ENCODE results near the gene HLA-DQA1. TPM values are rescaled to one million over a fixed set of nuclear protein-coding genes. Genes with fewer than 3 reads are reported as not detected.
"Not testable (repeated sequence)": the region's sequence is repeated elsewhere in the genome, so short reads cannot be mapped to it uniquely, and the experiment has no call there.

Gene HLA-DQA1
- total RNA-seq, 1 donor = not detected

DNA sequence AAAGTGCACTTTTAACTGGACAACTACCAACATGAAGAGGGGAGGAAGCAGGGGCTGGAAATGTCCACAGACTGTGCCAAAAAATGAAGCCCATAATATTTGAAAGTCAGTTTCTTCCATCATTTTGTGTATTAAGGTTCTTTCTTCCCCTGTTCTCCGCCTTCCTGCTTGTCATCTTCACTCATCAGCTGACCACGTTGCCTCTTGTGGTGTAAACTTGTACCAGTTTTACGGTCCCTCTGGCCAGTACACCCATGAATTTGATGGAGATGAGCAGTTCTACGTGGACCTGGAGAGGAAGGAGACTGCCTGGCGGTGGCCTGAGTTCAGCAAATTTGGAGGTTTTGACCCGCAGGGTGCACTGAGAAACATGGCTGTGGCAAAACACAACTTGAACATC lies 3.9 kb downstream of the HLA-DQA1 start:
- DNase-seq (ENCODE audit: low read depth) = no peak
- H3K4me3 ChIP-seq (ENCODE audit: low read depth, low read length) = no peak overlapping the region
- TF ChIP-seq, protein P1, sequence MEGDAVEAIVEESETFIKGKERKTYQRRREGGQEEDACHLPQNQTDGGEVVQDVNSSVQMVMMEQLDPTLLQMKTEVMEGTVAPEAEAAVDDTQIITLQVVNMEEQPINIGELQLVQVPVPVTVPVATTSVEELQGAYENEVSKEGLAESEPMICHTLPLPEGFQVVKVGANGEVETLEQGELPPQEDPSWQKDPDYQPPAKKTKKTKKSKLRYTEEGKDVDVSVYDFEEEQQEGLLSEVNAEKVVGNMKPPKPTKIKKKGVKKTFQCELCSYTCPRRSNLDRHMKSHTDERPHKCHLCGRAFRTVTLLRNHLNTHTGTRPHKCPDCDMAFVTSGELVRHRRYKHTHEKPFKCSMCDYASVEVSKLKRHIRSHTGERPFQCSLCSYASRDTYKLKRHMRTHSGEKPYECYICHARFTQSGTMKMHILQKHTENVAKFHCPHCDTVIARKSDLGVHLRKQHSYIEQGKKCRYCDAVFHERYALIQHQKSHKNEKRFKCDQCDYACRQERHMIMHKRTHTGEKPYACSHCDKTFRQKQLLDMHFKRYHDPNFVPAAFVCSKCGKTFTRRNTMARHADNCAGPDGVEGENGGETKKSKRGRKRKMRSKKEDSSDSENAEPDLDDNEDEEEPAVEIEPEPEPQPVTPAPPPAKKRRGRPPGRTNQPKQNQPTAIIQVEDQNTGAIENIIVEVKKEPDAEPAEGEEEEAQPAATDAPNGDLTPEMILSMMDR (IDR thresholded peaks at IDR 0.05; ENCODE audit: insufficient read depth, low read length) = no peak

DNA sequence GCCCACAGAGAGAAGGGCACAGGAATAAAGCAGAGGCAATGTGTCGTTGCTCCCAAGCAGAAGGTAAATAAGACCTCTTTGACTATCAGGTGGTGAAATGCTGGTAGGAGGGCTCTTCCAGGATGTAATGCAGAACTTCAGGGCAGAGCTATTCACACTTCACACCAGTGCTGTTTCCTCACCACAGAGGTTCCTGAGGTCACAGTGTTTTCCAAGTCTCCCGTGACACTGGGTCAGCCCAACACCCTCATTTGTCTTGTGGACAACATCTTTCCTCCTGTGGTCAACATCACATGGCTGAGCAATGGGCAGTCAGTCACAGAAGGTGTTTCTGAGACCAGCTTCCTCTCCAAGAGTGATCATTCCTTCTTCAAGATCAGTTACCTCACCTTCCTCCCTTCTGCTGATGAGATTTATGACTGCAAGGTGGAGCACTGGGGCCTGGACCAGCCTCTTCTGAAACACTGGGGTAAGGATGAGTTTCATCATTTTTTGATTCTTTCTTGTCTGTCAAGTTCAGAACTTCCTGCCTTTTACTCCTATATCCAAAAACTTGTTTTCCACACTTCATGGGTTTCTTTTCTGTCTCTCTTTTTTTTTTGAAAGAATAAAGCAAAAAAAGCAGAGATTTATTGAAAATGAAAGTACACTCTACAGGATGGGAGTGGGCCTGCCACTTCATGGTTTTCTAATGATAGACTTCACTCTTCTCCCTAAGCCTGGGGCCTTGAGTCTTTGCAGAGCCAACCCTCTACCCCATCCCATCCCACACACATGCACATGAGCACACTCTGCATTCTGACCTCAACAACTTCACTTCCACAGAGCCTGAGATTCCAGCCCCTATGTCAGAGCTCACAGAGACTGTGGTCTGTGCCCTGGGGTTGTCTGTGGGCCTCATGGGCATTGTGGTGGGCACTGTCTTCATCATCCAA lies 4.8 kb downstream of the HLA-DQA1 start:
- not testable (repeated sequence) for H3K4me3 ChIP-seq (ENCODE audit: low read depth, low read length); DNase-seq (ENCODE audit: low read depth)

DNA sequence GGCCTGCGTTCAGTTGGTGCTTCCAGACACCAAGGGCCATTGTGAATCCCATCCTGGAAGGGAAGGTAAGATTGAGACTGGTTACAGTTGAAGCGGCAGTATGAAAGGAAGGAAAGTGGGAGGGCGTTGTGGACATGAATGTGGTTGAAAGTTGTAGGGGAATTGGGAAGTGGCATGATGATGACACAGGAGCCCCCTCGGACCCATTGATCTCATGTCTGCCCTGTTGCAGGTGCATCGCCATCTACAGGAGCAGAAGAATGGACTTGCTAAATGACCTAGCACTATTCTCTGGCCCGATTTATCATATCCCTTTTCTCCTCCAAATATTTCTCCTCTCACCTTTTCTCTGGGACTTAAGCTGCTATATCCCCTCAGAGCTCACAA lies 5.5 kb downstream of the HLA-DQA1 start:
- no peak for DNase-seq (ENCODE audit: low read depth)
- TF ChIP-seq, protein P1 (IDR thresholded peaks at IDR 0.05; ENCODE audit: insufficient read depth, low read length) = no peak
- H3K4me3 ChIP-seq (ENCODE audit: low read depth, low read length) = no peak overlapping the region

DNA sequence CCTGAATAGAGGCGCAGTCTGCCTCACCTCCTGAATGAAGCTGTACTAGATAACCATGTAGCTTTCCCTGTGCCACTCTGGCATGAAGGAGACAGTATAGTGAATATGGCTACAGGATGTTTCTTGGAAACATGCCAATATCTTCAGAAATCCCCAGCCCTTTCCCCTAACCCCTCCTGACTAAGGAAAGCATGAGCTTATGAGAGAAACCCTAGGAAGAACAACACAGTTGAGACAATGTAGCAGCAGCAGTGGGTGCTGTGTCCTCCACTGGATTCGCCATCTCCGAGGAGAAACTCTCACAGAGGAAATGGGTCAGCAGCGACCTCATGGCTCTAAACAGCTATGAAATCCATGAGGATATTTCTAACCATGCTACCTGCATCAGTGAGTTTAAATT lies 6.7 kb downstream of the HLA-DQA1 start:
- TF ChIP-seq, protein P1 (IDR thresholded peaks at IDR 0.05; ENCODE audit: insufficient read depth, low read length) = no peak

DNA sequence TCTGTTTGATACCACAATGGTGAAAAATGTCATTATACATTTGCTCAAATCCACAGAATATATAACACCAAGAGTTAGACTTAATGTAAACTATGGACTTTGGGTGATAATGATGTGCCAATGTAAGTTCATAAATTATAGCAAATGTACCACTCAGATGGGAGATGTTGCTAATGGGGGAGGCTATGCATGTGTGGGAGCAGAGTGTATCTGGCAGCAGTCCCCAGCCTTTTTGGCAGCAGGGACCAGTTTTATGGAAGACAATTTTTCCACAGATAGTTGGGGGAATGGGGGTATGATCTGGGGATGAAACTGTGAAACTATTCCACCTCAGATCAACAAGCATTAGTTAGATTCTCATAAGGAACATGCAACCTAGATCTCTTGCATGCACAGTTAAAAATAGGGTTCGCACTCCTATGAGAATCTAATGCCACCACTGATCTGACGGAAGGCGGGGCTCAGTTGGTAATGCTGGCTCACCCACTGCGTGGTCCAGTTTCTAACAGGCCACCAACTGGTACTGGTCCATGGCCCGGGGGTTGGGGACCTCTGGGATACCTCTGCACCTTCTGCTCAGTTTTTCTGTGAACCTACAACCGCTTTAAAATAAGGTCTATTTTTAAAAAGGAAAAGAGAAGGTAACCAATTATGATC lies 8.0 kb downstream of the HLA-DQA1 start:
- no peak for DNase-seq (ENCODE audit: low read depth)
- H3K4me3 ChIP-seq (ENCODE audit: low read depth, low read length) = no peak overlapping the region
- TF ChIP-seq, protein P1 (IDR thresholded peaks at IDR 0.05; ENCODE audit: insufficient read depth, low read length) = no peak

More for the DNA sequence above, 6.7 kb downstream of the HLA-DQA1 start:
- H3K4me3 ChIP-seq (ENCODE audit: low read depth, low read length) = no peak overlapping the region
- no peak for DNase-seq (ENCODE audit: low read depth)

DNA sequence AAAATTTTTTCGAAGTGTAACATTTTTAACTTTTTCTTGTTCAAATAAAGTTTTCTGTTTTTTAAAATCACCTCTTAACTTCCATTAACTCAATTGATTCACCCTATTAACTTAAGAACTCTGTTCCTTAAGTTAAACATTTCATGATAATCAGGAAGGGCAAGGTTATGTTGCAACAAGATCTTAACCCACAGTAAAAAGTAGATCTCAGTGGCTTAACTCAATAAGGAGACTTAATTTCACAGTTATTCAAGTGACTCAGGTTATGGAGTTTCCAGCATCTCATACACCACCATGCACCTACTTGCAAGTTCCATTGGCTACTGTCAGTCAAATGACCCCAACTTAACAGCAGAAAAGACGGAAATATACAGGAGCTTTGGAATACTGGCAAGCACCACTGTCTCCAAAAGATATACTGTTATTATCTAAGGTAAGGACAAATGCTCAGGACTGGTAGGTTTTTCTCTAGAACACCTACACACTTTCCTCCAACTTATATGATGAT lies 18.1 kb downstream of the HLA-DQA1 start:
- DNase-seq (ENCODE audit: low read depth) = no peak
- TF ChIP-seq, protein P1 (IDR thresholded peaks at IDR 0.05; ENCODE audit: insufficient read depth, low read length) = no peak
- H3K4me3 ChIP-seq (ENCODE audit: low read depth, low read length) = no peak overlapping the region

DNA sequence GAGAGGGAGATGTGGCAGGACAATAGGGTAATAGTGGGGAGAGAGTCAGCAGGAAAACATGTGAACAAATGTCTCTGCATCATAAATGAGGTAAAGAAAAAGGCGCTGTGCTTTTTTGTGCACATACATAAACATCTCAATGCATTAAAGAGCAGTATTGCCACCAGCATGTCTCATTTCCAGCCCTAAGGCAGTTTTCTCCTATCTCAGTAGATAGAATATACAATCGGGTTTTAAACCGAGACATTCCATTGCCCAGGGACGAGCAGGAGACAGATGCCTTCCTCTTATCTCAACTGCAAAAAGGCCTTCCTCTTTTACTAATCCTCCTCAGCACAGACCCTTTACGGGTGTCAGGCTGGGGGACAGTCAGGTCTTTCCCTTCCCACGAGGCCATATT lies 20.1 kb downstream of the HLA-DQA1 start:
- not testable (repeated sequence) for H3K4me3 ChIP-seq (ENCODE audit: low read depth, low read length); DNase-seq (ENCODE audit: low read depth)

DNA sequence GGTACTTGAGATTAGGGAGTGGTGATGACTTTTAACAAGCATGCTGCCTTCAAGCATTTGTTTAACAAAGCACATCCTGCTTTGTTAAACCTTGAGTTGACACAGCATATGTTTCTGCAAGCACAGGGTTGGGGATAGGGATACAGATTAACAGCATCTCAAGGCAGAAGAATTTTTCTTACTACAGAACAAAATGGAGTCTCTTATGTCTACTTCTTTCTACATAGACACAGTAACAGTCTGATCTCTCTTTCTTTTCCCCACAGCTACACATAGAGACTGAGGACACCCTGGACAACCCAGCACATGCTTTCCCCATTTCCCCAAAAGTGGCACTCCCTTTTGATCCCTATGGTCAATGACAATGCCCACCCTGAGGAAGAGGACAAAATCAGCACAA lies 20.6 kb downstream of the HLA-DQA1 start:
- H3K4me3 ChIP-seq (ENCODE audit: low read depth, low read length); DNase-seq (ENCODE audit: low read depth): not testable (repeated sequence)
